Suprapubic skin (tissue), 3 donors: ENCODE results near the gene REPS2.

Source experiments
- CTCF ChIP-seq, 2 donors: fragments of 200-600 bp in 1 of 2; fragments of 450-650 bp in 1 of 2; sonication (generic) in 1 of 2; IDR thresholded peaks; one replicate each; pipeline ENCODE4 v1.5.1; 2016 to 2019; ENCODE audit warnings: antibody characterized with exemption in 2 of 2, mild to moderate bottlenecking in 1 of 2, moderate library complexity in 1 of 2
- EP300 ChIP-seq: sonication (generic); formaldehyde crosslinking; IDR thresholded peaks from one replicate; pipeline ENCODE4 v1.6.1; 2017; ENCODE audit warnings: antibody characterized with exemption
- POLR2A ChIP-seq, 2 donors: fragments of 450-650 bp; IDR thresholded peaks; one replicate each; pipeline ENCODE4 v1.6.1; 2017; ENCODE audit warnings: antibody characterized with exemption in 2 of 2, mild to moderate bottlenecking in 2 of 2, moderate library complexity in 2 of 2

- TF ChIP-seq CTCF (IDR thresholded peaks at IDR 0.05) (no peak), POLR2A (IDR thresholded peaks at IDR 0.05) (no peak), EP300 (no peak)
Measured at GRCh38 chrX:17036171-17036961, 89.9 kb downstream of the REPS2 start.
